ENCODE results near the gene SULF2.

- no peak for TF ChIP-seq CTCF (conservative IDR thresholded peaks at IDR 0.05)
- TF ChIP-seq EZH2 (IDR thresholded peaks at IDR 0.05; ENCODE audit: low read depth) = no peak
These were observed 176.3 kb downstream of the SULF2 start for GRCh38 chr20:47609001-47609400.

Measured in PC-9 (cell line).